ENCODE measurements around the gene BZW1. TPM values are rescaled to one million over a fixed set of nuclear protein-coding genes. Genes with fewer than 3 reads are reported as not detected.
A peak's percentile ranks its signal among the peaks of the same experiment; 100 is the strongest.
"Not testable (repeated sequence)": the region's sequence is repeated elsewhere in the genome, so short reads cannot be mapped to it uniquely, and the experiment has no call there.

BZW1 gene
- total RNA-seq, 2 donors from 2014 or later: 201 to 252 TPM

DNA sequence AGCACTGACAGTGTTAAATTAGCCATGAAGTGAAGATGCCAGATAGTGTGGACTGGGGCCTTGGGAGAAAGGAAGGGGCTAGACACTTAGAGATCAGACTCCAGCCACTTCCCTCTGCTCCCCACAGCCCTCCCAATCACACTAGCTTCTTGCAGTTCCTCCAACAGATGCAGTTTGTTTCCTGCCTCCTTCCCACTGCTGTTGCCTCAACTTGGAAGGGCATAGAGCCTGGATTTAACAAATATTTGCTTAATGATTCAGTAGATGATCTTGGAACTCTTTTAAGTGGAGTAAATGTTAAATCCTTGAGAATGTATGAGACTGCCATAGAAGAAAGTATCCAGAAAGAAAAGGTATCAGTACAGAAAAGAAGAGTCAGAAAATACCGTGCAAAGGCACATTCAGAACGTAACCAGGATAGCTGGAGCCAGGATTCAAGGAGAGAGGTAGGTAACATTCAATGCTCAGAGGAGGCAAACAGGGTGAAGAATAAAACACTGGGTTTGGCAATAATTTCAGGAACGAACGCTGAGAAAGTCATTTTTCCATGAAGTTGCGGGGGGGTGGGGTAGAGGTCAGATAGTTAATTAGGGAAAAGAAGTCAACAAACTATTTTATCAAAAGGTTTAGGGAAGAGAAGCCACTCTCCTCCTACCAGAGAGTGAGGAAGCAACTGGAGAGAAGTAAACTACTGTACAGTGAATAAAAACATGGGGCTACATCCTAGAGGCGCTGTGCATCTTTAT, 1.3 kb upstream of the BZW1 start:
- peaks cover 29 to 50% of the 10 kb centered on the region in 2 donors for H3K4me1 ChIP-seq (ENCODE audit: control insufficient read depth in 1 of 2, low read depth in 2 of 2)
- peak overlapping the region; percentile 97 for H3K4me3 ChIP-seq
- no peaks in the 10 kb centered on the region for H3K9me3 ChIP-seq
- DNase-seq (ENCODE audit: low spot score) (no peak), ATAC-seq (ENCODE audit: insufficient number of reproducible peaks, low FRiP score, low read depth) (no peak)
- no peaks in the 10 kb centered on the region for H3K27me3 ChIP-seq (replicated peaks; ENCODE audit: insufficient read depth)
- H3K36me3 ChIP-seq: peaks cover 10% of the 10 kb centered on the region
- no peak for TF ChIP-seq CTCF (IDR thresholded peaks at IDR 0.05)
- H3K27ac ChIP-seq: peak overlapping the region; percentile 98 to 99

DNA sequence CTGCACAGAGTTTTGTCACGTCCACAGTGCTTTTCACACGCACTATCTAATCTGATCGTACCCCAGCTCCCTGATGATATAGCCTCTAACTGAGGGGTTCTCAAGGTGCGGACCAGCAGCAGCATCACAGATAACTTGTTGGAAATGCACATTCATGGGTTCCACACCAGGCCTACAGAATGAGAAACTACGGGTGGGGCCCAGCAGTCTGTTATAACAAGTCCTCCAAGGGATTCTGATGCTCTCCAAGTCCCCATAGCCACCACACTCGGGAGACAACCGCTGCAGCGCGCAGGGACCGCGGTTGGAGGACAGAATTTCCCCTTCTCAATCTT, 745 bp upstream of the BZW1 start:
- peaks cover 29 to 50% of the 10 kb centered on the region in 2 donors for H3K4me1 ChIP-seq (ENCODE audit: control insufficient read depth in 1 of 2, low read depth in 2 of 2)
- H3K4me3 ChIP-seq: peak overlapping the region; percentile 97
- no peak for DNase-seq (ENCODE audit: low spot score)

DNA sequence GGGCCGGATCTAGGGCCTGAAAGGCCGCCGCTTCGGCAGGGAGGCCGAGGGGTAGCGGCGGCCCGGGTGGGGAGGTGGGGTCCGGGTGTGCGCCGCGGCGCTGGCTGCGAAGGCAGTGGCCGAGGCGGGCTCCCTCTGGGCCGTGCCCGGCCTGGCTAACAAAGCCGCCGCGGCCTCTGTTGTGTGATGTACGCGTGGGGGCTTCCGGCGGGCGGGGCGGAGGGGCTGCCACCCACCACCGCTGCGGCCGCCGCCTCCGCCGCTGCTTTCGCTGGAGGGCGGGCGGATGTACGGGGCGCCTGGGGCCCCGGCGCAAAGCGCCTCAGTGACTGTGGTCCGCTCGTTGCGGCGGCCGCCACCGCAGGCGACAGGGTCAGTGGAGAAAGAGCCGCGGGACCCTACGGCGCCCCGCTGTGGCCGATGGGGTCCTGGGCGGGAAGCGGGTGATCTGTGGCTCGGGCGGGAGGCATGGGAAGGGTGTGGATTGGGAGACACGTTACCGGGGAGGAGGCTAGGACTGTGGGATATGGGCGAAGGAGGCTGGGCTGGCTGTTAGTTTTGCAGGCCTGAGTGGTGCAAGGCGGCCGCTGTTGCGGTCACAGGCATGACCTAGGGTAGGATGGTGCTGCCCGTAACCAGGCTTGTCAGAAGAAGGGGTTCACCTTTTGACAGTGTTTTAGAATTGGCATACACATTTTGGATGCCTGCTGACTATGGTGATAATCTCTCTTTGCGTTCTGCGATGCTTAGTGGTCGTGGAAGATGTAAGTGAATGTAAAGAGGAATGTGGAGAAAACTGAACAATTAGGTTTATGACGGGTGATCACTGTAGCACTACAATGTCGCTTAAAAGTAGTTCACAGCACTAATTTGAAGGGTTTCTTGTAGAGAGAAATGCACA, 662 bp downstream of the BZW1 start:
- peak; percentile 25 for ATAC-seq (ENCODE audit: insufficient number of reproducible peaks, low FRiP score, low read depth)
- no peaks in the 10 kb centered on the region for H3K9me3 ChIP-seq
- peak overlapping the region; percentile 98 to 99 for H3K27ac ChIP-seq
- H3K36me3 ChIP-seq: peaks cover 25% of the 10 kb centered on the region
- no peaks in the 10 kb centered on the region for H3K27me3 ChIP-seq (replicated peaks; ENCODE audit: insufficient read depth)
- H3K4me1 ChIP-seq (ENCODE audit: control insufficient read depth in 1 of 2, low read depth in 2 of 2): peaks cover 29 to 43% of the 10 kb centered on the region in 2 donors
- peak overlapping the region; percentile 97 for H3K4me3 ChIP-seq
- TF ChIP-seq CTCF (IDR thresholded peaks at IDR 0.05): peak; percentile 60
- peak; percentile 33 for DNase-seq (ENCODE audit: low spot score)

More for the DNA sequence above, 745 bp upstream of the BZW1 start:
- peaks cover 11% of the 10 kb centered on the region for H3K36me3 ChIP-seq
- no peaks in the 10 kb centered on the region for H3K27me3 ChIP-seq (replicated peaks; ENCODE audit: insufficient read depth)
- TF ChIP-seq CTCF (IDR thresholded peaks at IDR 0.05): no peak
- peak; percentile 5 for ATAC-seq (ENCODE audit: insufficient number of reproducible peaks, low FRiP score, low read depth)
- peak overlapping the region; percentile 98 to 99 for H3K27ac ChIP-seq
- H3K9me3 ChIP-seq: no peaks in the 10 kb centered on the region

GRCh38 chr2:200814276-200814815, 2.6 kb downstream of the BZW1 start:
- no peaks in the 10 kb centered on the region for H3K9me3 ChIP-seq
- no peak for TF ChIP-seq CTCF (IDR thresholded peaks at IDR 0.05)
- H3K36me3 ChIP-seq: peaks cover 39% of the 10 kb centered on the region
- H3K27ac ChIP-seq: no peak overlapping the region
- peaks cover 29 to 43% of the 10 kb centered on the region in 2 donors for H3K4me1 ChIP-seq (ENCODE audit: control insufficient read depth in 1 of 2, low read depth in 2 of 2)
- DNase-seq (ENCODE audit: low spot score): no peak
- no peak overlapping the region for H3K4me3 ChIP-seq
- H3K27me3 ChIP-seq (replicated peaks; ENCODE audit: insufficient read depth): no peaks in the 10 kb centered on the region
- no peak for ATAC-seq (ENCODE audit: insufficient number of reproducible peaks, low FRiP score, low read depth)

DNA sequence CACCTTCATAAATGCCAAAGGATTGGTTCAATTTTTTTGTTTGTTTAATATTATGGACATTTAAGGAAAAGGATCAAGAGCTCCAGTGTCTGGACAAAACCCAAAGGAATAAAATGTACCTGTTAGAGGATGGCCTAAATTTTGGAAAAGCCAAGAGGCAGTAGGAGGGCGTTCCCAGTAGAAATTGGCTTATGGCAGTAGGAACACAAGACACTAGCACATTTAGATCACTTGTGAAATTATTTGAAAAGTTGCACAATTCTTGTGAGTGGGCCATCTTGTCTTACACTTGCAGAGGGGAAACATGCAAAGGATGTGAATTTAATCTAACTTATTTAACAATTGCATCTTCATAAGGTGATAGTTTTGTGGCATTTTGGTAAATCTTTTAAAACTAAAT, 3.2 kb downstream of the BZW1 start:
- no peak for DNase-seq (ENCODE audit: low spot score)
- Histone ChIP-seq H3K27me3 (replicated peaks; ENCODE audit: insufficient read depth) (no peaks in the 10 kb centered on the region), H3K4me1 (ENCODE audit: control insufficient read depth in 1 of 2, low read depth in 2 of 2) (peaks cover 27 to 42% of the 10 kb centered on the region in 2 donors), H3K4me3 (no peak overlapping the region), H3K9me3 (no peaks in the 10 kb centered on the region), H3K27ac (no peak overlapping the region), H3K36me3 (peaks cover 45% of the 10 kb centered on the region)
- no peak for TF ChIP-seq CTCF (IDR thresholded peaks at IDR 0.05)
- no peak for ATAC-seq (ENCODE audit: insufficient number of reproducible peaks, low FRiP score, low read depth)

- peaks cover 9 to 19% of the 10 kb centered on the region in 2 donors for H3K4me1 ChIP-seq (ENCODE audit: control insufficient read depth in 1 of 2, low read depth in 2 of 2)
- ATAC-seq (ENCODE audit: insufficient number of reproducible peaks, low FRiP score, low read depth); DNase-seq (ENCODE audit: low spot score); H3K4me3 ChIP-seq; H3K9me3 ChIP-seq; H3K27me3 ChIP-seq (replicated peaks; ENCODE audit: insufficient read depth); H3K27ac ChIP-seq: not testable (repeated sequence)
- H3K36me3 ChIP-seq: peaks cover 64% of the 10 kb centered on the region
These were observed 7.0 kb downstream of the BZW1 start for GRCh38 chr2:200818732-200819131.
